Kidney epithelial cell (primary cell): ENCODE measurements around the gene MAPKAPK2. TPM values are rescaled to one million over a fixed set of nuclear protein-coding genes. Genes with fewer than 3 reads are reported as not detected.

Source experiments
- DNase-seq: peaks from one replicate; pipeline ENCODE4 v3.0.0-alpha.2; 2010; ENCODE audit warnings: low read depth
- H3K27me3 ChIP-seq: 2 replicates; pipeline ENCODE4 v1.6.0; 2011; ENCODE audit warnings: low read length; ENCODE audit not compliant: control insufficient read depth, insufficient read depth
- H3K36me3 ChIP-seq: 2 replicates; pipeline ENCODE4 v1.5.1; 2011; ENCODE audit warnings: low read length; ENCODE audit not compliant: control insufficient read depth, insufficient read depth
- H3K4me3 ChIP-seq: 2 replicates; pipeline ENCODE4 v1.5.1; 2011; ENCODE audit warnings: low read depth, mild to moderate bottlenecking, control low read depth, low read length
- CTCF ChIP-seq: IDR thresholded peaks from 2 replicates; pipeline ENCODE4 v1.5.1; 2011; ENCODE audit warnings: mild to moderate bottlenecking, moderate library complexity, low read length, control low read depth, inconsistent platforms; ENCODE audit not compliant: insufficient read depth, poor library complexity, severe bottlenecking
- total RNA-seq: library from RNA; depleted of rRNA; stranded (reverse); fragments of >200 nt; gene quantifications from 2 replicates; pipeline ENCODE4 v1.2.3, GENCODE V29; 2015

The MAPKAPK2 gene
- total RNA-seq, 1 donor from 2014 or later, result 64.0 TPM

DNA sequence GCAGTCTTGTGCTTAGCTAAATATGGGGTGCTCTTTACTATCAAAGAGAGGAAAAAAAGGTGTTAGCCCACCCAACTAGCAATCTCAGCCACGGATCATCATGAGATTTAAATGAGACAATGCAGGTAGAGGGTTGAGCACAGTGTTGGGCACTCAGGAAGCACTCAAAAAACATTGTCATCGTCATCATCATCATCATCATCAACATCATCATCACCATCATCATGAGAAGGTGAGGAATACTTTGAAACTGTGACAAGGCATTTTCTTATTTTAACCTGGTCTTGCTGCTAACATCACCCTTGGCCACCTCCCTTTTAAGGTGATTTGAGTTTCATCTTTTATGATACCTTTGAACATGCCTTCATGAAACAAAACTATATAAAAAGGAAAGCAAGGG, 3.3 kb upstream of the MAPKAPK2 start:
- Histone ChIP-seq H3K4me3 (no peak overlapping the region), H3K27me3 (peaks cover 8% of the 10 kb centered on the region), H3K36me3 (no peaks in the 10 kb centered on the region)
- TF ChIP-seq CTCF, result no peak
- DNase-seq, result no peak

DNA sequence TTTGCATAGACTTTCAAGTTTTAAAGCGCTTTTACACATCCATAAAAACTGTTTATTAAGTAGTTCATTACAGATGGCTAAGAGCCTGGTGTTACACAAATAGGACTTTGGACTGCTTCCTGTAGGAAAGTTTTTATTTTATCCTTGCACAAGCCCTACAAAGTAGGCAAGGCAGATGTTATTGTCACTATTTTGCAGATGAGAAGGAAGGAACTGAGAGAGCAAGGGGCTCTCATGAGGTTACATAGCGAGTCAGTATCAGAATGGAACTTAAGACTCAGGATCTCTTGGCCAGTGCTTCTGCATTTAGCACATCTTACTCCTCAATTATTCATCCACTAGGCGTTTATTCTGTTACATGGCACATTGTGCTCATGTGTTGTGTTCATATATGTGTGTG, 2.6 kb upstream of the MAPKAPK2 start:
- no peak for DNase-seq
- no peak overlapping the region for H3K4me3 ChIP-seq
- peaks cover 8% of the 10 kb centered on the region for H3K27me3 ChIP-seq
- TF ChIP-seq CTCF, result no peak
- H3K36me3 ChIP-seq, result no peaks in the 10 kb centered on the region

GRCh38 chr1:206683313-206683712, 1.4 kb upstream of the MAPKAPK2 start:
- no peak for DNase-seq
- no peaks in the 10 kb centered on the region for H3K36me3 ChIP-seq
- TF ChIP-seq CTCF, result no peak
- H3K27me3 ChIP-seq, result peaks cover 8% of the 10 kb centered on the region
- no peak overlapping the region for H3K4me3 ChIP-seq

DNA sequence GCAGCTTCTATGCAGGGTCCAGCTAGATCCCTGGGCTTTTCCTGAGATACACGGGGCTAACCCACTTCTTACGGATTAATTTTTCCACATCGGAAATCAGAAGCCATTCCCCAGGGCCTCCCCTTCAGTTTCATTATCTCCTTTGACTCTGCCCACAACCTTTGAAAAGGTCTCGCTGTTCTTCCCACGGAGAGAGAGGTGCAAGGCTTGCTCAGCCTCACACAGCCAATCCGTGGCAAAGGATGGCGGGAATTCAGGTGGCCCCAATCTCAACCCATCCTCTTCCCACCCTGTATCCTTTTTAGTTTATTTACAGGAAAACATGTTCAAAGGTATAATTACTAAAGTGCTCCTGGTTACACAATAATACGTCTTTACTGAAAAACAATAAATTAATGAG, 702 bp upstream of the MAPKAPK2 start:
- no peak for DNase-seq
- no peaks in the 10 kb centered on the region for H3K36me3 ChIP-seq
- peaks cover 8% of the 10 kb centered on the region for H3K27me3 ChIP-seq
- H3K4me3 ChIP-seq, result no peak overlapping the region
- no peak for TF ChIP-seq CTCF

- TF ChIP-seq CTCF, result no peak
- Histone ChIP-seq H3K4me3 (peak overlapping the region; percentile 91), H3K36me3 (no peaks in the 10 kb centered on the region), H3K27me3 (peaks cover 8% of the 10 kb centered on the region)
- no peak for DNase-seq
Measured at GRCh38 chr1:206685334-206685768, 646 bp downstream of the MAPKAPK2 start.

DNA sequence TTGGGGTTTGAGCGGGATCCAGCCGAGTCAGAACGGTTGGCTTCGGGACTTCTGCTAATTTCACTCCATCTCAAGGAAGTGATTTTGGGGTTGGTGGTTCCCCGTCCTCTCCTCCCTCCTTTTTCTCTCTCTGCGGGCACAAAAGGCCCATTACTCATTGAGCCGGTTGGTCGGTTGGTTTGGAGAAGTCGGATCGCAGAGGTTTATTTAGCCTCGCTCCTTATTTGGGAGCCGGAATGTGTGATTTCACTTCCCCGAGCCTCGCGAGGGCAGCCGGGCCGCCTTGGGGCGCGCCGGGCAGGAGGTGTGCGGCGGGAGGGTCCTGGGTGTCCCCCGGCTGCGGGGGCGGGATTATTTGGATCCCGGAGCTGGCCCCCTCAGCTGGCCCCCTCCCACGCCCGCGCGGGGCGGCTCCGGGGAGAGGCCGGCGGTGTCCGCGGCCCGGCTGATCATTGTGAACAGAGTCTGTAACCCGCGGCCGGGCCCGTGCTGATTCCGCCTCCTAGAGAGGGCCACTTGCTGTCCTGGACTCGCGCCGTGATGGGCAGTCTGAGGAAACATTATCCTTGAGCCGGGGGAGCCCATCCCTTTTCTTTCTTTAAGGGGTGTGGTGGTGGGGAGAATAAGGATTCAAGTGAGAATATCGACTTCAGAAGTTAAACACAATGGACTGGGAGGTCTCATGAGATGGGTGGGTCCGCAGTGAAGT, 1.2 kb downstream of the MAPKAPK2 start:
- H3K4me3 ChIP-seq, result peak overlapping the region; percentile 91
- peak; percentile 56 for DNase-seq
- no peaks in the 10 kb centered on the region for H3K36me3 ChIP-seq
- peaks cover 8% of the 10 kb centered on the region for H3K27me3 ChIP-seq
- TF ChIP-seq CTCF, result no peak
